ENCODE measurements around the gene DNAH8.

DNA sequence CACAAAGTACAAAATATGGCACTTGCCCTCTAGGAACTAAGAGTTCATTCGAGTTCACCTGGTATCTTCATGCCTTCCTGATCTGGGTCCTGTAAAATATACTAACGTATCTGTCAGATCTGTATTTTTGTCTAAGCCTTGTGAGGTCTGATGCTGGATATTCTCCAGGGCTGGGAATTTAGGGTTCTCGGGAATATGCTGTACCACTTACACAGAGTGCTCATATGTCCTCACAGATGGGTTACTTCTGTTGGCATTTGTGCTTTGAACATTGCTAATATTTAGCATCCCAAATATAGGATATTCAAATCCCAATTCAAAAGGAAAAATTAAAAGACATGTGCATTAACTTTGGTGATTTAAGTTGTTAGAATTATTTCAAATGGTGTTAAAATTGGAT is 122.0 kb downstream of the DNAH8 start:
- no peak for TF ChIP-seq EZH2phosphoT487 (conservative IDR thresholded peaks at IDR 0.05; ENCODE audit: low read length)
- TF ChIP-seq, protein P1, sequence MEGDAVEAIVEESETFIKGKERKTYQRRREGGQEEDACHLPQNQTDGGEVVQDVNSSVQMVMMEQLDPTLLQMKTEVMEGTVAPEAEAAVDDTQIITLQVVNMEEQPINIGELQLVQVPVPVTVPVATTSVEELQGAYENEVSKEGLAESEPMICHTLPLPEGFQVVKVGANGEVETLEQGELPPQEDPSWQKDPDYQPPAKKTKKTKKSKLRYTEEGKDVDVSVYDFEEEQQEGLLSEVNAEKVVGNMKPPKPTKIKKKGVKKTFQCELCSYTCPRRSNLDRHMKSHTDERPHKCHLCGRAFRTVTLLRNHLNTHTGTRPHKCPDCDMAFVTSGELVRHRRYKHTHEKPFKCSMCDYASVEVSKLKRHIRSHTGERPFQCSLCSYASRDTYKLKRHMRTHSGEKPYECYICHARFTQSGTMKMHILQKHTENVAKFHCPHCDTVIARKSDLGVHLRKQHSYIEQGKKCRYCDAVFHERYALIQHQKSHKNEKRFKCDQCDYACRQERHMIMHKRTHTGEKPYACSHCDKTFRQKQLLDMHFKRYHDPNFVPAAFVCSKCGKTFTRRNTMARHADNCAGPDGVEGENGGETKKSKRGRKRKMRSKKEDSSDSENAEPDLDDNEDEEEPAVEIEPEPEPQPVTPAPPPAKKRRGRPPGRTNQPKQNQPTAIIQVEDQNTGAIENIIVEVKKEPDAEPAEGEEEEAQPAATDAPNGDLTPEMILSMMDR (IDR thresholded peaks at IDR 0.05; ENCODE audit: insufficient read depth, low read length, poor library complexity, severe bottlenecking), result no peak

All from SU-DHL-6 (cell line).